H1 (cell line): ENCODE data around the gene GABRD. TPM values are rescaled to one million over a fixed set of nuclear protein-coding genes. Genes with fewer than 3 reads are reported as not detected.

Experiments
- CHD7 ChIP-seq: fragments of 300-600 bp; sonication (generic); IDR thresholded peaks from 2 replicates; pipeline ENCODE4 v1.7.1; 2012; ENCODE audit warnings: low read length, moderate library complexity, mild to moderate bottlenecking, inconsistent platforms; ENCODE audit not compliant: insufficient replicate concordance
- EGR1 ChIP-seq: IDR thresholded peaks from 2 replicates; pipeline ENCODE4 v1.6.1; 2011; ENCODE audit warnings: low read depth, low read length, borderline replicate concordance
- ZNF274 ChIP-seq: IDR thresholded peaks from 2 replicates; pipeline ENCODE4 v1.7.0; 2012; ENCODE audit warnings: low read length, borderline replicate concordance; ENCODE audit errors: extremely low read depth
- polyA plus RNA-seq, 7 experiments: library from polyadenylated mRNA; depleted of rRNA in 3 of 7; stranded (reverse) in 5 of 7; unstranded in 2 of 7; fragments of >200 nt in 5 of 7; fragments of 200-250 nt in 2 of 7; gene quantifications; 1 replicate in 5 of 7; 2 replicates in 1 of 7; 4 replicates in 1 of 7; pipeline versions ENCODE4 v1.2.1 to v1.2.3, GENCODE V29; 2011 to 2013; ENCODE audit warnings: missing spikeins in 2 of 7, mixed read lengths in 2 of 7
- total RNA-seq: library from RNA; stranded (reverse); fragmentation: NEBNext Ultra II Directional; extraction: Animal tissue kit (Norgen Biotek cat#: 25700); gene quantifications from 2 replicates; pipeline ENCODE4 v1.2.1, GENCODE V29; 2021

The GABRD gene
- total and polyA plus RNA-seq, 2 of the 8 experiments (the other 6 are each of a cell fraction or from before 2014, with no cell fraction given), result 1.8 to 3.0 TPM

- TF ChIP-seq CHD7, result no peak
- no peak for TF ChIP-seq ZNF274
- no peak for TF ChIP-seq EGR1
- TF ChIP-seq, all 59 proteins: peak for 0
Measured at GRCh38 chr1:2046953-2047748, 28.0 kb downstream of the GABRD start (continued).
